Stimulated activated CD4-positive, alpha-beta T cell treated with anti-CD3 and anti-CD28 coated beads, Interleukin-4, amount 100 ng/mL, for 1 hour (primary cell): Measurements from ENCODE around the gene DNMT3L.
"Not testable (repeated sequence)": the region's sequence is repeated elsewhere in the genome, so short reads cannot be mapped to it uniquely, and the experiment has no call there.

ENCODE experiments used
- DNase-seq: peaks from one replicate; pipeline ENCODE4 v3.0.0-alpha.2; 2020

The DNMT3L gene

DNA sequence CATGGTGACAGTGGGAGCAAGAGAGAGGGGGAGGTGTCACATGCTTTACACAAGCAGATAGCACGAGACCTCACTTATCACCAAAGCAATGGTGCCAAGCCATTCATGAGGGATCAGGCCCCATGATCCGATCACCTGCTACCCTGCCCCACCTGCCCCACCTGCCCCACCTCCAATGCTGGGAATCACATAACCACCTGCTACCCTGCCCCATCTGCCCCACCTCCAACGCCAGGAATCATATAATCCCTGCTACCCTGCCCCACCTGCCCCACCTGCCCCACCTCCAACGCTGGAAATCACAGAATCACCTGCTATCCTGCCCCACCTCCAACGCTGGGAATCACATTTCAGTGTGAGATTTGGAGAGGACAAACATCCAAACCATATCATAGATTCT, 13.3 kb upstream of the DNMT3L start:
- no peak for DNase-seq

DNA sequence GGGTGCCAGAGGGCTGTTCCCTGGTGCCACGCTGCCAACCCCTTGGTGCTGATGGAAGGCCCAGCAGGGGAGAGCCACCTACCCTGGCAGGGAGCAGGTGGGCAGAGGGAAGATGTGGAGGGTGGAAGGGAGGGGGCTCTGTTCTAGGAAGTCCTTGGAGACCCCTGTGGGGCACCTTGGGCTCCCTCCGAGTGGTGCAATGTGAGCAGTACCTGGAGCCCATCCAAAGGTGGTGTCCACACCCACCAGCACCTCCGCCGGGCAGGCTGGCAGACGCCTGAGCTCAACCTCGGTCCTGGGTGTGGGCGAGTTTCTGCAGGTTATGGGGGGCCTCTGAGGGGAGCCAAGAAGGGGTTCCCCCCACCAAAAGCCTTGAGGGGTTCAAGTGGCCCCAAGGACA, 11.3 kb upstream of the DNMT3L start:
- DNase-seq: no peak

DNA sequence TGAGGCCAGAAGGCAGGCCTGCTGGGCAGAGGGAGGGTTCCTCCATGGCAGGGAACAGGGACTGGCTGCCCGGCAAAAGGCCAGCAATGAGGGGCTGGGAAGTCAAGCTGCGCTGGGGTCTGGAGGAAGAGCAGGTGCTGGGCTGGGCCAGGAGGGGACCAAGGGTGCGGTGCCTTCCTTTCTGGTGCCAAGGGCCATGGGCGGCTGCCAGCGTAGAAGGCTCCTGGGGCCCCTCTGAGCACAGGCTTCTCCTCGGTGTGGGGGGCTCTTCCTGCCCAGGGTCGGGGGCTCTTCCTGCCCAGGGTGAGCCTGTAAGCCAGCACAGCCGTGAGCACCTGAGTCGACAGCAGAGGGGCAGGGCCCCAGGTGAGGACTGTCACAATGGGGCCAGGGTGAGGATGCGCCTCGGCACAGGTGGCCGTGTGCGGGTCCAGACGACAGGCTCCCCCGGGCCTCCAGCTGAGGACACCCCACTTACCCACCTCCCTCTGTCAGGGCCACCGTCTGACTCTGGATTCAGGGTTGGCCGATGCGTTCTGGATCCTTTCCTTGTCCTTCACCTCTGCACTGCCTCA, 10.7 kb upstream of the DNMT3L start:
- DNase-seq: no peak

DNA sequence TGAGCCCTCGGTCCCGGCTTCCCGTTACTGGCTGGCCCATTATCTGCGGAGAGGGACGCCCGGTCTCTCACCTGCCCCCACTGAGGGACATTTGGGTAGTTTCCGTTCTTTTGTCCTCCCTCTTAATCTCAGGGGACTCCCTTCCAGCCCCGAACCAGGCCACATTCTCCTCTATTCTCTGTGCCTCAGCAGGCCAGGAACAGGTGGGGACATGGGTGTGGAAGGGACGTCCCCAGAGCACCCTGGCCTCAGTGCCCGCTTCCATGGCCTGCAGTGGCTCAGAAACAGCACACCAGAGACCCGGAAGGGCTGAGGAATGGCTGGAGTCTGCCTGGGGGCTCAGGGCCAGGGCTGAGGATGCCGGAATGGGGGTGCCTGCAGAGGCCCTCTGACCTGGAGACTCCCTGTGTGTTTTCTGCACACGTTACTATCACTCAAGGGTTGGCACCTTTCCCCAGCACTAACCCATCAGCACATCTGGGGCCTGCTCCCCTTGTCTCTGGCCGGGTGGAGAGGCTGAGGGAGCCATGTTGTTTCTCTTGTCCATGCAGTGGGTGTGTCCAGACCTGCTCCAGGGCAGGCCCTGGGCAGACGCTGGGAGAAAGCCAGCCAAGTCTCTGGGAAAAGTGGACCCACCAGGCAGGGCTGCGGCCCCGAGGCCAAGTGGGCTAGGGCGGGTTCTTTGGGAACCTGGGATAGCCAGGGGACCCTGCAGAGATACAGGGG, 10.0 kb upstream of the DNMT3L start:
- no peak for DNase-seq

DNA sequence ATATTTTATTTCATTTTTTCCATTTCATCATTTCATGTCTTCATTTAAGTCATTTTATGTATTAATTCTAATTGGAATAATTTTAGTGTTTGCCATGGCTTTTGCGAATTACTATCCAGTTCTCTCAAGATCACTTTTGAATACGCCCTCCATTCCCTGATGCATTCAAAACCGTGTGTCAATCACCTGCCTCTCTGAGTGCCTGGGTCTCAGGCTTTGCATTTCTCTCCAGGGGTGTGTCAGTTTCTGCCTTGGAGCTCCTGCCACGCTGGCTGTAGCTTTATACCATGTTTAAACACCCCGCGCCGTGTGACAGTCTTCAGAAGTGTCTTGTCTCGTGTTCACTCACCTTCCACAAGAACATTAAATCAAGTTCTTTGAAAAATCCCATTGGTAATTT, 7.4 kb upstream of the DNMT3L start:
- no peak for DNase-seq

DNA sequence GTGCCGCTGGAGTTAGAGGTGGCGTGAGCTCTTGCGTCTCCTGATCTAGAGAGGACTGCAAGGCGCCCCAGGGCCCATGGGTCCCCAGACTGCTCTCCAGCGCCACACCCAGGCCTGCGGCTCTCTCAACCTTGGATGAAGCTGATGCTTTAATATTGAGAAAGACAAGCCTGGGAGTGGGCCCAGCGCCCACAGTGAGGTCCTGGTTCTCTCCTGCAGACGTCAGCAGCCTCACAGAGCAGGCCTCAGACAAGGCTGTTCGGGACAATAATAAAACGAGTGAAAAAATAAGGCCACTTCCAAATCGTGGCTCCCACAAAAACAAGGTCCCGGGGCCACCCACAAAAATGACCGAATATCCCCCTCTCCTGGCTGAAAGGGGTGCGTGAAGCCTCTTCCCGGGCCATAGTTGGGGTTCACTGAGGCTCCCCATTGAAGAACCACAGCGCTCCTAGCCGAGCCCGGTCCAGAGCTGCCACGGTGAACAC, 6.0 kb upstream of the DNMT3L start:
- DNase-seq: no peak

DNA sequence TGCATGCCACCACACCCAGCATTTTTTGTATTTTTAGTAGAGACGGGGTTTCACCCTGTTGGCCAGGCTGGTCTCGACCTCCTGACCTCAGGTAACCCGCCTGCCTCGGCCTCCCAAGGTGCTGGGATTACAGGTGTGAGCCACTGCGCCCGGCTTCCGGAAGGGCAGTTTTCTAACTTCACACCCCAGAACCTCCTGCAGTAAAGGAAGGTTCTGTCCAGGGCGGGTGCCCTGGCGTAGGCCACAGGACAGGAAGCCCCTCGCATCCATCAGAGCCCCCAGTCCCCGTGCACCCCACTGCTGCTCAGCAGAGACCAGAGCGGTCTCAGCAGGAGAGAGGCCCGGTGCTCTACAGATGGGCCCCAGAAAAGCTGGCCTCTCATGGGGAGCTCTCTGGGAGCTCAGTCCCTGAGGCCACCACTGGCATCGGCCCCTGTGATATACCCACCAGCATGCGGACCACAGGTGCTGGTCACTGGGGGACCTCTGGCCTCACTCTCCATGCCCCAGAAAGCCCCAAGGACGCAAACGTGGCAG, 4.1 kb upstream of the DNMT3L start:
- DNase-seq: no peak

DNA sequence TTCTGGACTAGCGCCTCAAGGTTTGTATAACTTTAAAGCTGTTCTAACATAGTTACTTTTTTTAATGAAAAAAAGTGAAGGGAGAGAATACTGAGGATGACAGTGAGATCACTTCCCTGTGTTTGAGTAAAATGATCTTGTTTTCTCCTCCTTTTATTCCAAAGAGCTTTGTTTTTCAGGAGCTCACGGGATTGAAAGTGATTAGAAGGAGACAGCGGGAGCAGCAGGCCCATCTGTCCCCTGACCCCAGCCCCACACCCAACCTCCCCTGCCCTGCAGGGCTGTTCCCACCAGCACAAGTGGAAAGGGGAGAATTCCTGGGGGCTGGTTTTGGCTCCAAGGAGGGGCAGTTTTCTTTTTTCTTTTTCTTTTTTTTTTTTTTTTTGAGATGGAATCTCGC, 2.1 kb upstream of the DNMT3L start:
- no peak for DNase-seq

DNA sequence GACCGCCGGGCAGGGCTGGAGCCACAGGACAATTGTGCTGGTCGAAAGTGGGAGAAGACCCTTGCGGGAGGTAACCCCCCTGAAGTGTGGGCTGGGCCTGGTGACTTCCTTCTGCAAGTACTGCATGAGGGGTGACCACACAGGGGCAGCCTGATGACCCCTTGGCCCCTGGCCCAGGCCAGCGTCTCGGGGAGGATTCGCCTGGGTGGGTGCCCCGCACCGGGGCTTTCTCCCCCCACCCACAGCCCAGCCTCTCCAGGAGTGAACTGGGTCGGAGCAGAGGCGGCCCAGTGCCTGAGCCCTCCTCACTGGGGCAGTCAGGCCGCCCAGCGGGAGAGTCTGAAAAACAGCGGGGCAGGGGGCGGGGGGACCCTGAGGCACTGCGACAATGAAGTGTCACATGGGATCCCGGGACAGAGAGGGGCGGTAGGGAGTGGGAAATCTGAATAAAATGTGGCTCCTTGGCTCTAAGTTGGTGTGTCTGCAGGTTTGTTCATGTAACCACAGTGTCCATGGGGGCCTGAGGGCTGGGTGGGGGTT, 1.6 kb upstream of the DNMT3L start:
- DNase-seq: no peak

DNA sequence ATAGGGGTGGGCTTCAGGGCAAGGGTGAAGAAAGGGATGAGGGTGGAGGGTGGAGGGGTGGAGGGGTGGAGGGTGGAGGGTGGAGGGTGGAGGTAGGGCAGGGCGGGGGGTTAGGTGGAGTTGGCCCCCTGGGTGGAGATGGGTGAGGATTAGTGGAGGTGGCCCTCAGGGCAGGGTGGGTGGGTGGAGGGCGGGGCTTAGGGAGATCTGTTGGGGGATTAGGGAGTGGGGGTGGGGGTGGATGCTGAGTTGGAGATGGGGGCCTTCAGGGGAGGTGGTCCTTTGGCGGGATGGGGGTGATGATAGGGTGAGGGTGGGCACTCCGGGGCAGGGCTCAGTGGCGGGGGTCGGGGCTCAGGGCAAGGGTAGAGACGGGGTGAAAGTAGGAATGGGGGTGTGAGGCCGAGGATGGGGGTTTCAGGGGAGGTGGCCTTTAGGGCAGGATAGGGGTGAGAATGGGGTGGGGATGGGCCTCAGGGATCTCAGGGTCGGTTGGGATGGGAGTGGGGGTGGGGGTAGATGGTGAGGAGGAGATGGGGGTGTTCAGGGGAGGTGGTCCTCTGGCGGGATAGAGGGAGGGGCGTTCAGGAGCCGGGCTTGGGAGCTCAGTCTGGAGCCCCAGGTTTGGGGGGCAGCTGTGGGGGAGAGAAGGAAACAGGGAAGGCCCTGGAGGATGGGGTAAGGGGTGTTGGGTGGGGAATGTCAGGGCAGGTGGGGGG, 800 bp upstream of the DNMT3L start:
- DNase-seq: no peak

DNA sequence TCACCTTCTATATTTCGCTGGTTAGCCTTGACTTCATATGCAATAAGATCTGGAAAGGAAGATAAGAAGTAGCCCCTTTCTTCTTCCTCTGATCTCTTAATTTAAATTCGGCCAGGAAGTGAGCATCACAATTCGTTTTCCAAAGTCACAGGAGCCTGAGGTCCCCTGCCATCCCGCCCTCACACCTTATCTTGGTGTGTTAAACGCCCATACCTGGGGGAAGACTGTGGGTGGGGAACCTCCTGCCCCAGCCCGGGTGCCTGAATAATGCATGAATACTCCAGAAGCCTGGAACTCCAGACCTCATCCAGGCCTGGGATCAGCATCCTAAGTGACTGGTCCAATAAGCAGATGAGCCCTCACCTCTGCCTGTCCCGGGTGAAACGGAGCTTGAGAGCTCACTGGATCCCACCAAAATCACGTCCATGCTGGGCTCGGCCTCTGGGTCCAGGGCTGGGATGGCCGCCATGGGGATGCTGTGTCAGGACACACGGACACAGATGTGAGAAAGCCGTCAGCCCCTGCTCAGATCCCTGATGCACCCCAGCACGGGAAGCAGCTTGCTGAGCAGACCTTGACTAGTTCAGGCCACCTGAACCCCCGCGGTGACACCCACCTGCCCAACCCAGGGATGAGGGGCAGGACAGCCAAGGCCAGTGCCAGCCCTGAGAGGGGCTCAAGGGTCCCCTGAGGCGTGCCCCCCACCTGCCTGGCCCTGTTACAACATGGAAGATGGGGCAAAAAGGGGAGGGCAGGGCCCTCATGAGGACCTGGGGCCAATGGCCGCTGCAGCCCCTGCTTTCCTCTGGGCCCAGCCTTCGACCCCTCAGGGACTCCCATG, 686 bp downstream of the DNMT3L start:
- DNase-seq: no peak

DNA sequence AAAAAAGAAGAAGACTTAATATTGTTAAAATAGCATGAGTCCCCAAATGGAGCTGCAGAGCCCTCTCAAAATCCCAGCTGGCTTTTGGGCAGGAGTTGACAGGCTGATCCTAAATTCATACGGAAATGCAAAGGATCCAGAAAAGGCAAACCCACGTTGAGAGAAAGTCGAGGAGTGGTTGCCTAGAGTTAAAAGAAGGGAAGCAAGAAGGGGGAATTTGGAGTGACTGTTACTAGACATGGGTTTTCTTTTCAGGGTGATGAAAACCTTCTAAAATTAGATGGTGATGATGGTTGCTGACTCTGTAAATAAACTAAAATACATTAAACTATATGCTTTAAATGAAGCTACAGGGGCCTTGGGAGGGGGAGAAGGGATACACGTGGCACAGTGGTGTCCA, 1.6 kb downstream of the DNMT3L start:
- DNase-seq: no peak

DNA sequence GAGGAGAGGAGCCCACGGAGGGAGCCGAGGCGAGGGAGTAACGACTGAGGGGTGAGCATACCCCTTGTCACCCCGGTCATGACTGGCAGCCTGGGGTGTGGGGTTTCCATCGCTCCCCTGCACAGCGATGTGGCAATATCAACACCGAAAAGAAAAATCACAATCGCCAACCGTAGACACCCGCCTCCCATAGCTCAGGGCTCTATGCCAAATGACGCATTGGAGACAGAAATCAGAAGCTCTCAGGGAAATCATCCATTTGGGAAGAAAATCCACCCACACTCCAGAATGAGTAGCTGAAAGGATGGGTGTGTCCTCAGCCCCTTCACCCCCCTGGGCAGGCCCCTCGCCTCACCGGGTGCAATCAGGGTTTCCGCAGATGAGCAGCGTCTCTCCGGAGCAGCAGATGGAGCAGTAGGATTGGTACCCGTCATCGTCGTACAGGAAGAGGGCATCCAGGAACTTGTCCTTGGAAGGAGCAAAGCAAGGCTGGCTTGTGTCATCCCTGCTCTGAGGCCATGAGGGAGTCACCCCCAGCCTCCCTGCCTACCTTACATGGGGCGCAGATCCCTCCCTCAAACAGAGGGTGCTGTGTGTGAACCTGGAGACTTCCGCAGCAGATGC, 2.5 kb downstream of the DNMT3L start:
- no peak for DNase-seq

DNA sequence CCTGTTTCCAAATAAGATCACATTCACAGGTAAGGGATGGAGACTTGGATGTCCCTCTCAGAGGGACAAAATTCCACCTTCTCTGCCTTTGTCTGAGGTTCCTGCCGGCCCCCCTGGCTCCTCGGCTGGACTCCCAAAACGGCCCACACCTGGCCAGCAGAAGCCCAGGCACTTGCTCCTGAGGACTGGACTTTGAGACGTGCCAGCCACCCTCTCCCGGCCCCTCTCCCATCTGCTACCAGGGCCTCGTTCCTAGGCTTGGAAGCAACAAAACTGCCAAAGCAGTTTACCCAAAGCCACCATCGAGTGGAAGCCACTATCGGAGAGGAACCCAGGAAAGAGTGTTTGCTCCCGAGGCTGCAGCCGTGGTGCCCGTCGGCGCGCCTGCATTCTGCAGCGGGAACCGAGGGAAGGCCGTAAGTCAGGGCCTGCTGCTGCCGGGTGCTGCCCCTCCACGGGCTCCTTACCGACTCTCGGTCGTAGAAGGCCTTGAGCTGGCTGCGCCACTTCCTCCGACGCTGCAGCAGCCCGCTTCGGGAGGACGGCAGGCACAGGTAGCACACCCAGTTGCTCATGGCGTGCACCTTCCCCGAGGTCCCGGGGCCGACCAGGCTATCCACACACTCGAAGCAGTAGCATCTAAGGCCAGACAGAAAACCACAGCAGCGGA, 3.5 kb downstream of the DNMT3L start:
- DNase-seq: no peak

DNA sequence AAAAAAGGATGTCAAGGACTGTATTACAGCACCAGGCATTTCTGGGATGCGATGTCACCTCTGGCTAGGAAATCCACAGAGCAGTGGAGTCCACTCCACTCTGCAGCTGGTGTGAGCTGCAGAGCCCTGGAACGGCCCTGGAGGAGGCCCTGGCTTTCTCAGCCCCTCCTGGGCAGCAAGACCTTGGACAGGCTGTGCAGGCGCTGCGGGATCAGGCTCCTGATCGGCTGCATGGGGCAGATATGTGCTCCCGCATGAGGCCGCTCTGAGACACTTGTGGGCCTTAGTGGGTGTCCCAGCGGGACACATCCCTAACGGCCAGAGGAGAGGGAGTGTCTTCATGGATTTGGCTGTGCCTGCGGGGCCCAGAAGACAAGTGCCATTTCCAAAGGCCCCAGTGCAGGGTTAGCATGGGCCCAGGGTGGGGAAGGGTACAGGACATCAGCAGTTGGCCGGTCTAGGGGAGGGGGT, 6.2 kb downstream of the DNMT3L start:
- DNase-seq: no peak

DNA sequence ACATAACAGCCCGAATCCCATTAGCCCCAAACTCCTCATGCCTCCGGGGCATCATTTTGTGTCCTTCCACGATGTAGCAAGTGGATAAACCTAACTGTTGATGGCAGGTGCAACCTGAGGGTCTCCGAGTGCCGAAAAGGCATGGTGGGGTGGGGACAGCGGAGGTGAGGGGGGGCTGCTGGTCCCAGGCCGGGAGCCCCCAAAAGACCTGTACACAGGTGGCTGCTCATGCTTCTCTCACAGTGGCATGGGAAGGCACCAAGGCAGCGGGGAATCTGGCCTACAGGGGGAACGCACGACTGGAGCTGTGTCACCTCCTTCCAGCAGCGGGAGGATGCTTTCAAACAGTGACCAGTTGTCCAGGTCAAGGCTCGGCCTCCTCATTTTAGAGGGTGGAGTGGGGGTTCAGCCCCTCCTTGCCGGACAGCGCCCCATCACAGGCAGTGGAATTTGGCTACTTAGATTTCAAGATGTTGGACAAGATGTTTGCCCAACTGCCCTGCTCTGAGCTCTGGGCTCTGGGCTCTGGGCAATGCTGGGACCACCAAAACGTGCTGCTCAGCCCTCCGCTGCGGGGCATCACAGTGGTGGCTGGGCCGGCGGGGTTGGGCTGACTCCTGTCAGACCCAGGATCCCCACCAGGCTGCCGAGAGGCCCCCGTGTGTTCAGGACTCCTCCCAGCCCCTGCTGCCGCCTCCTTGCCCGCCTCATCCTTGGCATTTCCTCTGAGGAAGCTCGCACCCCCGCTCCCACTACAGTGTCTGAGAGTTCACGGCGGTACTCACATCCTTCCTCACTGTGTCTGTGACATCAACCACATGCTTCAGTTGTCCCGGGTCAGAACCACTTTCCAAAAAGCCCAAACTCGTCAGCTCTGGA, 7.6 kb downstream of the DNMT3L start:
- DNase-seq: no peak

DNA sequence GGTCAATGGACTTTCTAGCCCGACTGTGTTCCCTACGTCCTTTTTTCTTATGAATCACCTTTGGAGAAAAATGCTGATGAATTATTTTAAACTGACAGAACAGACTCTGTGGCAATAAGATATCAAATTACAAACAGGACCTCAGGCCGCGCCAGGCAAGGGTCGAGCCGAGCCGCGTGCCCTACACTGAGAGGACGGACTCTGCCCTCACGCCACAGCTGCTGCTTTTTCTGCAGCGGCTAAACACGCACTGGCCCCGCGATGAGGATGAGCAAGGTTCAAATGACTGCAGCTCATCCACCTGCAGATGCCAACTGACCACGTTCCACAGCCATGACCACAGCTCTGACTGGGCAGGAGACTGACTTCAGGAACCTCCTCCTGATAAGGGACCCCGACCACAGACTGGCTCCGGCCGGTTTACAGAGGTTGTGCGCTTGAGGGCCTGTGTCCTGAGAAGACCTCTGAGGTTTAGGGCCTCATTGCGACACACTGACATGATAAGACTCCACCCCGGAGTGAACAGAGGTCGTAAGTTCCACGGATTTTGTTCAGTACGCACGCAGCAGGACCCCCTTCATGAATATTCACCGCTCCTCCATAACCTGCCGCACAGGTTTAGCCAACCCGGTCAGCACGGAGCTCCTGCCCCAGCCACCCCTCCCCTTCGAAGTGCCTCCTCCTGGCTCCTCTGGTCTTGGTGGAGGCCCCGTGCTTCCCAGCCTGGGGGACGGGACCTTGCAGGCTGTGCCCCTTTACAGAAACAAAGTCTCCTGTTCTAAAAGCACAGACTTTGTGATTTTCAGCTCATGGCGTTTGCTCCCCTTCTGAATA, 12.3 kb downstream of the DNMT3L start:
- DNase-seq: not testable (repeated sequence)

DNA sequence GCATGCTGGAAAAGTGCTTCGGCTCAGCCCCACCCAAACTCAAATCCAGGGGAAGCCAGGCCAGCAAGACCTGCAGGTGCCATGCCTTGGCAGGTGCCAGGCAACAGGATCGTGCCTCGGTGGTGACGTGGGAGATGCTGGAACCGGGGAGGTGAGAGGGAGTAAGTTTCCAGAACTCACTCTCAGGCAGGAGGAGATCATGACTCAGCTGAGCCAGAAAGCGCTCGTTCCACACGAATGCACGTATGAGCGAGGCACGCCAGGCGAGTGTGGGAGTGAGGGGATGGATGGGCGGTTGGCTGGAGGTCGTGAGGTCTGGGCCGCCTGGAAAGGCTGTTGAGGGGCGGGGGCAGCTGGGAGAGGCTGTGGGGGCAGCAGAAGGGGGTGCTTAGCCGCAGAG, 13.8 kb downstream of the DNMT3L start:
- not testable (repeated sequence) for DNase-seq

DNA sequence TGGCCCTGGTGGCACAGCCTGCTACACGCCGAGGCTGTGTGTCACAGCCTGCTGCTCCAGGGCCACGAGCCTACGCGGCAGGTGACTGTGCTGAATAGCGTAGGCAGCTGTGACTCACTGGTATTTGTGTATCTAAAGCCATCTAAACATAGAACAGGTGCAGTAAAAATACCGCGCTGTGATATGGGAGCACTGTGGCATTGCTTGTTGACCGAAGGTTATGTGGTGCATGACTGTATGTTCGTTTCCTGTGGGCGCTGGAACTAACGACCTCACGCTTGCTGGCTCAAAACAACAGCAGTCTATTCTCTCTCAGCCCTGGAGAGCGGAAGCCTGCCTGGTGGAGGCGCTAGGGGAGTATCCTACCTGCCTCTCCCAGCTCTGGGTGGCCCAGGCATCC, 17.7 kb downstream of the DNMT3L start:
- DNase-seq: not testable (repeated sequence)
